Chondrocyte (in vitro differentiated cells): Measurements from ENCODE around the gene TMEM218. TPM values are rescaled to one million over a fixed set of nuclear protein-coding genes. Genes with fewer than 3 reads are reported as not detected.
"Not testable (repeated sequence)": the region's sequence is repeated elsewhere in the genome, so short reads cannot be mapped to it uniquely, and the experiment has no call there.

ENCODE experiments used
- DNase-seq: peaks from one replicate; pipeline ENCODE4 v3.0.0; 2021; ENCODE audit warnings: mixed read lengths, low spot score
- H3K27ac Mint-ChIP-seq: one replicate; pipeline ENCODE4 v1.8.0; 2021; ENCODE audit warnings: mild to moderate bottlenecking, moderate library complexity, mixed read lengths; ENCODE audit not compliant: unreplicated experiment
- H3K27me3 Mint-ChIP-seq: 2 replicates; pipeline ENCODE4 v1.8.0; 2021; ENCODE audit warnings: low read depth, mixed read lengths
- H3K36me3 Mint-ChIP-seq: 2 replicates; pipeline ENCODE4 v1.8.0; 2021; ENCODE audit warnings: low read depth, mixed read lengths
- H3K4me1 Mint-ChIP-seq: 2 replicates; pipeline ENCODE4 v1.8.0; 2021; ENCODE audit warnings: low read depth, mild to moderate bottlenecking, mixed read lengths
- H3K4me3 Mint-ChIP-seq: one replicate; pipeline ENCODE4 v1.8.0; 2021; ENCODE audit warnings: mild to moderate bottlenecking, moderate library complexity, mixed read lengths; ENCODE audit not compliant: unreplicated experiment
- H3K9me3 Mint-ChIP-seq: 2 replicates; pipeline ENCODE4 v1.8.0; 2021; ENCODE audit warnings: low read depth, mixed read lengths
- total RNA-seq: library from RNA; stranded (reverse); gene quantifications from 3 replicates; pipeline ENCODE4 v1.2.1, GENCODE V29; 2021
- TF ChIP-seq, protein P1 (sequence below): fragments of 200-600 bp; sonication (generic); IDR thresholded peaks from 2 replicates; pipeline ENCODE4 v1.5.0; 2021; ENCODE audit warnings: antibody characterized with exemption, mild to moderate bottlenecking, moderate library complexity

Gene TMEM218
- total RNA-seq, 1 donor from 2014 or later = 12.0 TPM

DNA sequence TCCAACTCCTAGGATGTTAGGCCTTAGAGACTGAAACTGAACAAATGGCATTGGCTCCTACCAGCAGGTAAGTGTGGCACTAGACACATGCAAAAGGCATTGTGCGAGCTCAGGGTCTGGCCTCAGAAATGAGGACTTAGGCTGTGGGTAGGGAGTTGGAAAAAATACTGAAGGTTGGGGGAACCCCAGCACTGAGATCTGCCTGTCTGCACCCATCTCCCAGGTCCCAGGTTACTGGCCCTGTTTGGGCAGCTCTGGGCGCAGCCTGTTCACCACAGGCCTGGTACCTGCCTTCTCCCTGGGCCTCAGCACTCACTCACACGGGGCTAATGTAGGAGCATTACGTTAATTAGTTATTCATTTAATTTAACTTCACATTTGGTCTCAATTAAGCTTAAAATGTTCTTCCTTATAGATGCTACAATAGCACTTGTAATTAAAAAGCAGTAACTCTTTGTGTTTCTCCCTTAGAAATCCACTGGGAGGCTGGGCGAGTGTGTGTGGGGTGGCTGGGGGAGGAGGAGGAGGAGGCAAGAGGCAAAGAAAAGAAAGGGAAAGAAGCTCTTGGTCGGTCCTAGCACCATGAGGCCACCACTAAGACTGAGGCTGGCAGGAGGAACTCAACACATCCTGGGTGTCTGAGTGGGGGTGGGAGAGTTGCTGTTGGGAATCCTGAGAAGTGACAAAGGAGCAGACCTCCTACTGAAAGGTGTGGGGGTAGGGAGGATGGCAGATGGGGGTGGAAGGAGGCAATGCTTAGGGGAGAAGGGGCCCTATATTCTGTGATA is 19.4 kb downstream of the TMEM218 start:
- no peak overlapping the region for H3K4me3 Mint-ChIP-seq
- TF ChIP-seq, protein P1, sequence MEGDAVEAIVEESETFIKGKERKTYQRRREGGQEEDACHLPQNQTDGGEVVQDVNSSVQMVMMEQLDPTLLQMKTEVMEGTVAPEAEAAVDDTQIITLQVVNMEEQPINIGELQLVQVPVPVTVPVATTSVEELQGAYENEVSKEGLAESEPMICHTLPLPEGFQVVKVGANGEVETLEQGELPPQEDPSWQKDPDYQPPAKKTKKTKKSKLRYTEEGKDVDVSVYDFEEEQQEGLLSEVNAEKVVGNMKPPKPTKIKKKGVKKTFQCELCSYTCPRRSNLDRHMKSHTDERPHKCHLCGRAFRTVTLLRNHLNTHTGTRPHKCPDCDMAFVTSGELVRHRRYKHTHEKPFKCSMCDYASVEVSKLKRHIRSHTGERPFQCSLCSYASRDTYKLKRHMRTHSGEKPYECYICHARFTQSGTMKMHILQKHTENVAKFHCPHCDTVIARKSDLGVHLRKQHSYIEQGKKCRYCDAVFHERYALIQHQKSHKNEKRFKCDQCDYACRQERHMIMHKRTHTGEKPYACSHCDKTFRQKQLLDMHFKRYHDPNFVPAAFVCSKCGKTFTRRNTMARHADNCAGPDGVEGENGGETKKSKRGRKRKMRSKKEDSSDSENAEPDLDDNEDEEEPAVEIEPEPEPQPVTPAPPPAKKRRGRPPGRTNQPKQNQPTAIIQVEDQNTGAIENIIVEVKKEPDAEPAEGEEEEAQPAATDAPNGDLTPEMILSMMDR = no peak
- H3K36me3 Mint-ChIP-seq = peaks cover 3% of the 10 kb centered on the region
- H3K9me3 Mint-ChIP-seq = no peaks in the 10 kb centered on the region
- peak overlapping the region; percentile 79 for H3K27ac Mint-ChIP-seq
- peaks cover 15% of the 10 kb centered on the region for H3K4me1 Mint-ChIP-seq
- no peaks in the 10 kb centered on the region for H3K27me3 Mint-ChIP-seq
- peak; percentile 55 for DNase-seq

DNA sequence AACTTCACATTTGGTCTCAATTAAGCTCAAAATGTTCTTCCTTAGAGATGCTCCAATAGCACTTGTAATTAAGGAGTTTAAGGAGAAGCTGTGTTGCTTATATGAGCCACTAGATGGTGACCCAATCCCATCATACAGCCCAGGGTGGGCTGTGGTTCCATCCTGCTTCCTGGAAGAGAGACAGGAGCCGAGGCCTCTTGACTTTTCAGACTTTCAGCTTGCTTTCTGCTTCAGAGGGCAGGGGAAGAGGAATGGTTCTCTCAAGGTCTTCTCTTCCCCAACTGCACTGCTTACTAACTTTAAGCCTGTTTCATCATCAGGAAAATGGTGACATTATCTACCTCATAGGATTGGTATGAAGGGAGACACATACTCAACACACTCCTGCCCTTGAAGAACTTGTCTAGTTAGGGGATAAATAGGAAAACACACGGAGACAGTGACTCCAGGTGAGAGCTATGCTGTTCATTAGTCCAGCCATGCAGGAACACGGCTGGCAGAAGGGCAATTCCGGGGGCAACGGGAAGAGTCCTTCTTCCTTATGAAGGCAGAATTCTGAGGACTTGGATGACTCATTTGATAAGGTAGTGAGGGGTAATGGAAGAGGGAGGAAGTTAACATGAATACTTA is 20.1 kb downstream of the TMEM218 start:
- no peaks in the 10 kb centered on the region for H3K27me3 Mint-ChIP-seq
- H3K36me3 Mint-ChIP-seq = no peaks in the 10 kb centered on the region
- no peak overlapping the region for H3K4me3 Mint-ChIP-seq
- TF ChIP-seq, protein P1 = peak; percentile 98
- no peaks in the 10 kb centered on the region for H3K9me3 Mint-ChIP-seq
- peaks cover 15% of the 10 kb centered on the region for H3K4me1 Mint-ChIP-seq
- DNase-seq = peak; percentile 41
- H3K27ac Mint-ChIP-seq = peak overlapping the region; percentile 79

DNA sequence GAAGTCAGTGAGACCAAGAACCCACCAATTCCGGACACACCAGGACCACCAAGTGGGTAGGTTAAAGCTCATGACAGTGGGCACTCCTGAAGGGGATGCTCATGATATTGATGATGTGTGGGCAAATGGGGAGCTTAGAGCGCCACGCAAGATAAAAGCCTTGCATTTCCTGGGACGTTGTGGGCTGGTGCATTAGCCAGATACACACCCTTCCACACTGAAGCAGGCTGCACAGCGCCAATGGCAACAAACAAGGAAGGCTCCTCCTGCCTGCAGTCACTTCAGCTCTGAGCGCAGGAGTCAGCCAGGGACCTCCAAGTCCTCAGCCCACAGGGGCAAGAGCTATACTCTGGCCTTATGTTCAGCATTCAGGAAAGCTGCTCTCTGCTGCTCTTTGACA is 20.6 kb downstream of the TMEM218 start:
- Mint-ChIP-seq H3K27me3 (no peaks in the 10 kb centered on the region), H3K36me3 (no peaks in the 10 kb centered on the region), H3K4me3 (no peak overlapping the region), H3K27ac (no peak overlapping the region), H3K9me3 (no peaks in the 10 kb centered on the region), H3K4me1 (peaks cover 15% of the 10 kb centered on the region)
- TF ChIP-seq, protein P1 = no peak
- DNase-seq = peak; percentile 51

DNA sequence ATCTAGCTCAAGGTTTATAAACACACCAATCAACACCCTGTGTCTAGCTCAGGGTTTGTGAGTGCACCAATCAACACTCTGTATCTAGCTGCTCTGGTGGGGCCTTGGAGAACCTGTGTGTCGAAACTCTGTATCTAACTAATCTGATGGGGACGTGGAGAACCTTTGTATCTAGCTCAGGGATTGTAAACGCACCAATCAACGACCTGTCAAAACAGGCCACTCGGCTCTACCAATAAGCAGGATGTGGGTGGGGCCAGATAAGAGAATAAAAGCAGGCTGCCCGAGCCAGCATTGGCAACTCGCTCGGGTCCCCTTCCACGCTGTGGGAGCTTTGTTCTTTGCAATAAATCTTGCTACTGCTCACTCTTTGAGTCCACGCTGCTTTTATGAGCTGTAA is 21.3 kb downstream of the TMEM218 start:
- H3K4me1 Mint-ChIP-seq = peaks cover 15% of the 10 kb centered on the region
- not testable (repeated sequence) for H3K27ac Mint-ChIP-seq, H3K4me3 Mint-ChIP-seq, H3K36me3 Mint-ChIP-seq, H3K9me3 Mint-ChIP-seq, DNase-seq, H3K27me3 Mint-ChIP-seq

DNA sequence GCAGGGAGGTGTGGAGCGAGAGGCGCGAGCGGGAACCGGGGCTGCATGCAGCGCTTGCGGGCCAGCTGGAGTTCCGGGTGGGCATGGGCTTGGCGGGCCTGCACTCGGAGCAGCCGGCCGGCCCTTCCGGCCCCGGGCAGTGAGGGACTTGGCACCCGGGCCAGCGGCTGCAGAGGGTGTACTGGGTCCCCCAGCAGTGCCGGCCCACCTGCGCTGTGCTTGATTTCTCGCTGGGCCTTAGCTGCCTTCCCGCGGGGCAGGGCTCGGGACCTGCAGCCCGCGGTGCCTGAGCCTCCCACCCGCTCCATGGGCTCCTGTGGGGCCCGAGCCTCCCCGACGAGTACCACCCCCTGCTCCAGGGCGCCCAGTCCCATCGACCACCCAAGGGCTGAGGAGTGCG is 21.9 kb downstream of the TMEM218 start:
- H3K27ac Mint-ChIP-seq, H3K4me3 Mint-ChIP-seq, H3K9me3 Mint-ChIP-seq, H3K27me3 Mint-ChIP-seq, H3K36me3 Mint-ChIP-seq: not testable (repeated sequence)
- peaks cover 15% of the 10 kb centered on the region for H3K4me1 Mint-ChIP-seq
- DNase-seq = peak; percentile 58

DNA sequence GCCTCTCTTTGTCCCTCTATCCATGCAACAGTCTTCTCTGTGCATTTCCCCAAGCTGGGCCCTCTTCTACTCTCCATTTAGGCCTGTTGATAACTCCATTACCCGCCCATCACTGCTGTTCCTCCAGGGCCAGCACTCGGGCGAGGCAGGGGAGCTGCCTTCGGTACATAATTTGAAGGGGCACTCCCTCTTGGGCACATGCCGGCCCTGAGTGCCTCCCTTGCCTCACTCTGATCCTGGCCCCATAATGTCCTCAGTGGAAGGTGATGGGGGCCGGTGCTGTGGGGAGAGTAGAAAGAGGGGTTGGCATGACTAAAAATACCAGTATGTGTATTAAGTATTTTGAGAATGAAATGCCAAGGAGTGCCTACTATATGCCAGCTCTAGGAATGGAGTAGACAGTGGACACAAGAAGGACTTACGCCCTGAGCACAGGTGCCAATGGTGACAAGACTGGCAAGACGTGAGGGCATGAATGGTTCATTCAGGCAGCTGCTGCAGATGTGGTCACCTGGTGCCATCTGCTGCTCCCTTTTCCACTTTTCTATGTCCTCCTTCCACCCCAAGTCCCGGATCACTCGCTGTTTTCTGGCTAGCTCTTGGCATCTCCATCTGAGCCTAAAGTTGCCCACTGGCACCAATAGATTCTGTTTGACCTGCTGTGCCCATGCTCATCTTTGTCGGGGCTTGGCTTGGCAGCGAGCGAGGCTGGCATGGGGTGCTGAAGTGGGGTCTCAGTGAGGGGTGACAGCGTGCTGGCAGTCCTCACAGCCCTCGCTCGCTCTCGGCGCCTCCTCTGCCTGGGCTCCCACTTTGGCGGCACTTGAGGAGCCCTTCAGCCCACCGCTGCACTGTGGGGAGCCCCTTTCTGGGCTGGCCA is 22.6 kb downstream of the TMEM218 start:
- no peak overlapping the region for H3K4me3 Mint-ChIP-seq
- no peaks in the 10 kb centered on the region for H3K27me3 Mint-ChIP-seq
- no peaks in the 10 kb centered on the region for H3K9me3 Mint-ChIP-seq
- peak; percentile 69 for DNase-seq
- H3K36me3 Mint-ChIP-seq = no peaks in the 10 kb centered on the region
- no peak overlapping the region for H3K27ac Mint-ChIP-seq
- peaks cover 15% of the 10 kb centered on the region for H3K4me1 Mint-ChIP-seq
- TF ChIP-seq, protein P1 = no peak
